B cell (primary cell): ENCODE measurements around the gene FKBP9. TPM values are rescaled to one million over a fixed set of nuclear protein-coding genes. Genes with fewer than 3 reads are reported as not detected.
A peak's percentile ranks its signal among the peaks of the same experiment; 100 is the strongest.

Experiments
- ATAC-seq: fragments of 200-7000 bp; cut with Tn5 transposase; one replicate; pipeline ENCODE4 v1.10.0; 2021; ENCODE audit warnings: low read depth, mild to moderate bottlenecking, moderate number of reproducible peaks, moderate library complexity
- CTCF ChIA-PET: fragments of 350-600 bp; sonication (Branson Sonifier 250); formaldehyde crosslinking; loops from one replicate; lab custom pipeline; 2021; ENCODE audit warnings: antibody characterized with exemption, inconsistent platforms; lab: Charles Lee
- POLR2A ChIA-PET: fragments of 350-600 bp; sonication (Branson Sonifier 250); formaldehyde crosslinking; loops from one replicate; lab custom pipeline; 2021; ENCODE audit warnings: antibody characterized with exemption; lab: Charles Lee
- DNase-seq: peaks from one replicate; pipeline ENCODE4 v3.0.0; 2013
- H2AFZ ChIP-seq: 2 replicates; pipeline ENCODE4 v1.6.1; 2012; ENCODE audit warnings: mild to moderate bottlenecking, low read depth, low read length; ENCODE audit not compliant: insufficient read depth, poor library complexity, severe bottlenecking
- H3K27ac ChIP-seq, 2 donors: 1 replicate in 1 of 2; 2 replicates in 1 of 2; pipeline ENCODE4 v1.5.1; 2012 to 2013; ENCODE audit warnings: low read length in 2 of 2, mild to moderate bottlenecking in 2 of 2, moderate library complexity in 1 of 2
- H3K27me3 ChIP-seq, 4 experiments: fragments of 200-600 bp in 1 of 4; sonication (generic) in 1 of 4; replicated peaks in 1 of 4; 1 replicate in 2 of 4; 2 replicates in 2 of 4; pipeline versions ENCODE4 v1.6.1 to v1.7.0; 2013 to 2016; ENCODE audit warnings: low read length in 3 of 4, mild to moderate bottlenecking in 2 of 4, mixed read lengths in 1 of 4, moderate library complexity in 1 of 4; ENCODE audit not compliant: insufficient read depth in 4 of 4, control insufficient read depth in 3 of 4; ENCODE audit errors: control extremely low read depth in 1 of 4
- H3K36me3 ChIP-seq, 2 experiments: replicated peaks in 1 of 2; 1 replicate in 1 of 2; 2 replicates in 1 of 2; pipeline versions ENCODE4 v1.6.1 to v1.7.1; 2013; ENCODE audit warnings: low read length in 1 of 2; ENCODE audit not compliant: insufficient read depth in 2 of 2, control insufficient read depth in 1 of 2; ENCODE audit errors: control extremely low read depth in 1 of 2, extremely low read depth in 1 of 2
- H3K4me1 ChIP-seq, 2 donors: fragments of 200-600 bp in 1 of 2; sonication (generic) in 1 of 2; 1 replicate in 1 of 2; 2 replicates in 1 of 2; pipeline versions ENCODE4 v1.5.1 to v1.6.1; 2013 to 2017; ENCODE audit warnings: low read length in 2 of 2; ENCODE audit not compliant: control insufficient read depth in 2 of 2, insufficient read depth in 2 of 2
- H3K4me2 ChIP-seq: replicated peaks from 2 replicates; pipeline ENCODE3; 2012; ENCODE audit warnings: mild to moderate bottlenecking, low read depth, low read length; ENCODE audit not compliant: poor library complexity, severe bottlenecking
- H3K4me3 ChIP-seq, 5 experiments: fragments of 200-600 bp in 1 of 5; sonication (generic) in 1 of 5; 1 replicate in 3 of 5; 2 replicates in 2 of 5; pipeline versions ENCODE4 v1.5.1 to v1.7.0; 2011 to 2016; ENCODE audit warnings: low read length in 4 of 5, mild to moderate bottlenecking in 4 of 5, low read depth in 2 of 5, control low read depth in 1 of 5, moderate library complexity in 1 of 5; ENCODE audit not compliant: insufficient read depth in 1 of 5; ENCODE audit errors: control extremely low read depth in 1 of 5, extremely low read depth in 1 of 5
- H3K79me2 ChIP-seq: fragments of 200-600 bp; sonication (generic); one replicate; pipeline ENCODE4 v1.6.0; 2016; ENCODE audit warnings: low read length; ENCODE audit not compliant: control insufficient read depth, insufficient read depth
- H3K9ac ChIP-seq: fragments of 200-600 bp; sonication (generic); 2 replicates; pipeline ENCODE4 v1.6.1; 2017; ENCODE audit warnings: mild to moderate bottlenecking, low read length, moderate library complexity
- H3K9me3 ChIP-seq, 3 donors: one replicate each; pipeline versions ENCODE4 v1.6.1 to v1.7.1; 2013; ENCODE audit warnings: low read length in 2 of 3; ENCODE audit not compliant: control insufficient read depth in 2 of 3, insufficient read depth in 1 of 3; ENCODE audit errors: control extremely low read depth in 1 of 3
- H4K20me1 ChIP-seq: 2 replicates; pipeline ENCODE4 v1.6.0; 2012; ENCODE audit warnings: mild to moderate bottlenecking, low read length; ENCODE audit not compliant: insufficient read depth, control insufficient read depth, poor library complexity, severe bottlenecking
- H3K27ac Mint-ChIP-seq: one replicate; pipeline ENCODE4 v1.8.0; 2021; ENCODE audit warnings: mixed read lengths
- H3K27me3 Mint-ChIP-seq: one replicate; pipeline ENCODE4 v1.8.0; 2021; ENCODE audit warnings: mixed read lengths
- H3K4me1 Mint-ChIP-seq: one replicate; pipeline ENCODE4 v1.8.0; 2021; ENCODE audit warnings: mixed read lengths
- H3K4me3 Mint-ChIP-seq: one replicate; pipeline ENCODE4 v1.8.0; 2021; ENCODE audit warnings: mixed read lengths
- H3K9me3 Mint-ChIP-seq: one replicate; pipeline ENCODE4 v1.8.0; 2022; ENCODE audit warnings: mixed read lengths; ENCODE audit not compliant: insufficient read depth
- CTCF ChIP-seq: fragments of 200-600 bp; IDR thresholded peaks from one replicate; pipeline ENCODE4 v1.8.0; 2022; ENCODE audit warnings: antibody characterized with exemption, mild to moderate bottlenecking
- EZH2 ChIP-seq: IDR thresholded peaks from 2 replicates; pipeline ENCODE4 v1.6.1; 2012; ENCODE audit warnings: borderline replicate concordance, low read depth, mild to moderate bottlenecking, moderate library complexity, low read length; ENCODE audit not compliant: insufficient read depth, poor library complexity, severe bottlenecking
- WGBS: methylation state at CpG from one replicate; pipeline ENCODE4 v1.1.5; 2013; ENCODE audit warnings: missing lambda C conversion rate; ENCODE audit not compliant: insufficient coverage; 5-methylcytosine and 5-hydroxymethylcytosine counted together
- intact Hi-C: fragments of 100-400 bp; cut with micrococcal nuclease; formaldehyde crosslinking; loops from one replicate; pipeline ENCODE4 v1.10.0; 2022
- polyA plus RNA-seq: library from polyadenylated mRNA; depleted of rRNA; stranded (reverse); fragments of >200 nt; gene quantifications from 2 replicates; pipeline ENCODE4 v1.2.3, GENCODE V29; 2012
- total RNA-seq, 2 donors: library from RNA; stranded (reverse); fragments of 120-200 nt in 1 of 2; gene quantifications; 1 replicate in 1 of 2; 2 replicates in 1 of 2; pipeline versions ENCODE4 v1.2.3 to v1.2.4, GENCODE V29; 2013 to 2022

The FKBP9 gene
- total and polyA plus RNA-seq, 2 donors (not counting 1 experiment from before 2014, with no cell fraction given), result 0.52 to 0.98 TPM

- ChIA-PET CTCF (interaction anchor here (0.9 to 2.7 kb wide), 10 partner anchors 9 to 193 kb away, joined by 3 to 30 read pairs (median 9); partner anchors contain the start of gene RP9), POLR2A (interaction anchor here (0.6 to 2.0 kb wide), 3 partner anchors 14 to 23 kb away, joined by 3 to 12 read pairs (median 8); partner anchors contain the start of gene NT5C3A)
- no peaks in the 10 kb centered on the region for H3K27me3 ChIP-seq
- H3K4me3 ChIP-seq, result peak overlapping the region; percentile 30 to 79 (median 50)
- intact Hi-C loops, result loop anchor here (2.0 to 5.0 kb wide), 4 partner anchors 15 to 149 kb away; partner anchors contain the start of genes KBTBD2 and RP9
- peaks cover 0 to 8% of the 10 kb centered on the region in 2 experiments for H3K36me3 ChIP-seq
- no peak overlapping the region for H2AFZ ChIP-seq
- Mint-ChIP-seq H3K27me3 (no peaks in the 10 kb centered on the region), H3K4me1 (peaks cover 62% of the 10 kb centered on the region), H3K9me3 (no peaks in the 10 kb centered on the region), H3K27ac (peak overlapping the region; percentile 35), H3K4me3 (peak overlapping the region; percentile 82)
- peak overlapping the region; percentile 73 for H3K4me2 ChIP-seq
- H3K4me1 ChIP-seq, result peaks cover 16 to 34% of the 10 kb centered on the region in 2 donors
- peak overlapping the region; percentile 39 to 68 for H3K27ac ChIP-seq
- DNase-seq, result no peak
- peaks cover 40% of the 10 kb centered on the region for H4K20me1 ChIP-seq
- H3K79me2 ChIP-seq, result peaks cover 89% of the 10 kb centered on the region
- peak overlapping the region; percentile 66 for H3K9ac ChIP-seq
- no peak for ATAC-seq
- TF ChIP-seq EZH2 (no peak), CTCF (no peak)
- no peaks in the 10 kb centered on the region for H3K9me3 ChIP-seq
- no CpG with 5 or more reads among the region's 1 CpG for WGBS
These were observed 82.7 kb downstream of the FKBP9 start for GRCh38 chr7:33039903-33040292.
